SJSA1 (cell line): ENCODE results near the gene EPN1. TPM values are rescaled to one million over a fixed set of nuclear protein-coding genes. Genes with fewer than 3 reads are reported as not detected.
A peak's percentile ranks its signal among the peaks of the same experiment; 100 is the strongest.

Experiments
- DNase-seq, 2 experiments: peaks; one replicate each; pipeline ENCODE4 v3.0.0-alpha.2; 2015 to 2020; ENCODE audit warnings: low spot score in 2 of 2, low read depth in 1 of 2
- H3K27ac ChIP-seq: fragments of 250-450 bp; sonication (Bioruptor Pico); 2 replicates; pipeline ENCODE4 v1.5.1; 2020; ENCODE audit warnings: mild to moderate bottlenecking, moderate library complexity
- H3K27me3 ChIP-seq: fragments of 250-450 bp; sonication (Bioruptor Pico); replicated peaks from 2 replicates; pipeline ENCODE4 v1.5.1; 2020; ENCODE audit warnings: mild to moderate bottlenecking, moderate library complexity
- H3K36me3 ChIP-seq: fragments of 250-450 bp; sonication (Bioruptor Pico); 2 replicates; pipeline ENCODE4 v1.5.1; 2020; ENCODE audit warnings: mild to moderate bottlenecking
- H3K4me1 ChIP-seq: fragments of 250-450 bp; sonication (Bioruptor Pico); replicated peaks from 2 replicates; pipeline ENCODE4 v1.6.1; 2021; ENCODE audit warnings: mild to moderate bottlenecking
- H3K4me3 ChIP-seq: fragments of 250-450 bp; sonication (Bioruptor Pico); 2 replicates; pipeline ENCODE4 v1.5.1; 2020; ENCODE audit warnings: mild to moderate bottlenecking
- H3K9me3 ChIP-seq: fragments of 250-450 bp; sonication (Bioruptor Pico); replicated peaks from 2 replicates; pipeline ENCODE4 v1.5.1; 2020; ENCODE audit warnings: mild to moderate bottlenecking
- total RNA-seq: library from RNA; depleted of rRNA; stranded (reverse); fragments of >200 nt; shearing (Covaris generic); gene quantifications from 2 replicates; pipeline ENCODE4 v1.2.3, GENCODE V29; 2014

Gene EPN1
- total RNA-seq, 1 experiment from 2014 or later, result 67.7 TPM

- Histone ChIP-seq H3K4me3 (peak overlapping the region; percentile 63), H3K27me3 (no peaks in the 10 kb centered on the region), H3K36me3 (peaks cover 52% of the 10 kb centered on the region), H3K4me1 (peaks cover 39% of the 10 kb centered on the region), H3K9me3 (no peaks in the 10 kb centered on the region), H3K27ac (no peak overlapping the region)
- no peak for DNase-seq
Measured at GRCh38 chr19:55642153-55643002, 32.6 kb upstream of the EPN1 start.

- H3K36me3 ChIP-seq, result peaks cover 46% of the 10 kb centered on the region
- DNase-seq, result peak; percentile 74 to 76
- peak within 1 kb of the TSS; percentile 63 for H3K4me3 ChIP-seq
- H3K27me3 ChIP-seq, result no peaks in the 10 kb centered on the region
- peaks cover 46% of the 10 kb centered on the region for H3K4me1 ChIP-seq
- no peaks in the 10 kb centered on the region for H3K9me3 ChIP-seq
- H3K27ac ChIP-seq, result no peak within 1 kb of the TSS
Measured at GRCh38 chr19:55643003-55643886, 31.8 kb upstream of the EPN1 start, which contains the start of gene ZNF581. Gene ZNF581, plus strand, starts transcription at chr19:55643649. Its CDS starts 923 bp downstream, at chr19:55644572.

GRCh38 chr19:55643887-55644176 lies 31.2 kb upstream of the EPN1 start:
- peak overlapping the region; percentile 63 for H3K4me3 ChIP-seq
- H3K36me3 ChIP-seq, result peaks cover 43% of the 10 kb centered on the region
- peaks cover 51% of the 10 kb centered on the region for H3K4me1 ChIP-seq
- no peak overlapping the region for H3K27ac ChIP-seq
- DNase-seq, result no peak
- no peaks in the 10 kb centered on the region for H3K27me3 ChIP-seq
- no peaks in the 10 kb centered on the region for H3K9me3 ChIP-seq

GRCh38 chr19:55644191-55644833 lies 30.7 kb upstream of the EPN1 start:
- H3K27ac ChIP-seq, result no peak overlapping the region
- H3K4me3 ChIP-seq, result peak overlapping the region; percentile 63
- H3K9me3 ChIP-seq, result no peaks in the 10 kb centered on the region
- no peaks in the 10 kb centered on the region for H3K27me3 ChIP-seq
- no peak for DNase-seq
- peaks cover 51% of the 10 kb centered on the region for H3K4me1 ChIP-seq
- peaks cover 40% of the 10 kb centered on the region for H3K36me3 ChIP-seq

- no peaks in the 10 kb centered on the region for H3K9me3 ChIP-seq
- DNase-seq, result no peak
- peak overlapping the region; percentile 63; the same call in 1 of the 2 replicates for H3K4me3 ChIP-seq
- H3K36me3 ChIP-seq, result peaks cover 37% of the 10 kb centered on the region
- peaks cover 44% of the 10 kb centered on the region for H3K4me1 ChIP-seq
- no peaks in the 10 kb centered on the region for H3K27me3 ChIP-seq
- no peak overlapping the region for H3K27ac ChIP-seq
Measured at GRCh38 chr19:55644842-55645511, 30.0 kb upstream of the EPN1 start.

GRCh38 chr19:55645512-55645881 lies 29.5 kb upstream of the EPN1 start:
- H3K27me3 ChIP-seq, result no peaks in the 10 kb centered on the region
- no peak overlapping the region for H3K4me3 ChIP-seq
- peaks cover 37% of the 10 kb centered on the region for H3K36me3 ChIP-seq
- no peaks in the 10 kb centered on the region for H3K9me3 ChIP-seq
- no peak for DNase-seq
- peaks cover 39% of the 10 kb centered on the region for H3K4me1 ChIP-seq
- H3K27ac ChIP-seq, result no peak overlapping the region

- Histone ChIP-seq H3K4me3 (no peak overlapping the region; the same call in 1 of the 2 replicates), H3K36me3 (peaks cover 37% of the 10 kb centered on the region), H3K9me3 (no peaks in the 10 kb centered on the region), H3K27me3 (no peaks in the 10 kb centered on the region), H3K4me1 (peaks cover 35% of the 10 kb centered on the region), H3K27ac (no peak overlapping the region)
- no peak for DNase-seq
Measured at GRCh38 chr19:55646889-55647731, 27.9 kb upstream of the EPN1 start.

- H3K9me3 ChIP-seq, result no peaks in the 10 kb centered on the region
- peaks cover 32% of the 10 kb centered on the region for H3K36me3 ChIP-seq
- peaks cover 27% of the 10 kb centered on the region for H3K4me1 ChIP-seq
- H3K27me3 ChIP-seq, result no peaks in the 10 kb centered on the region
- no peak within 1 kb of the TSS for H3K27ac ChIP-seq
- peak within 1 kb of the TSS; percentile 57 for H3K4me3 ChIP-seq
- peak; percentile 67 to 69 for DNase-seq
Measured at GRCh38 chr19:55647732-55648584, 27.1 kb upstream of the EPN1 start, which contains the start of gene CCDC106. Gene CCDC106, plus strand, starts transcription at chr19:55648212. Its CDS starts 835 bp downstream, at chr19:55649047.

GRCh38 chr19:55648585-55649267 lies 26.3 kb upstream of the EPN1 start:
- Histone ChIP-seq H3K9me3 (no peaks in the 10 kb centered on the region), H3K27ac (no peak overlapping the region), H3K4me3 (peak overlapping the region; percentile 57), H3K27me3 (no peaks in the 10 kb centered on the region), H3K36me3 (peaks cover 27% of the 10 kb centered on the region), H3K4me1 (peaks cover 26% of the 10 kb centered on the region)
- DNase-seq, result peak in 1 of 2 experiments; percentile 40

GRCh38 chr19:55649268-55650125 lies 25.5 kb upstream of the EPN1 start:
- peaks cover 22% of the 10 kb centered on the region for H3K4me1 ChIP-seq
- no peak overlapping the region for H3K4me3 ChIP-seq
- no peak overlapping the region for H3K27ac ChIP-seq
- no peak for DNase-seq
- peaks cover 27% of the 10 kb centered on the region for H3K36me3 ChIP-seq
- H3K27me3 ChIP-seq, result no peaks in the 10 kb centered on the region
- H3K9me3 ChIP-seq, result no peaks in the 10 kb centered on the region

- H3K4me1 ChIP-seq, result peaks cover 16% of the 10 kb centered on the region
- no peak overlapping the region for H3K4me3 ChIP-seq
- no peaks in the 10 kb centered on the region for H3K9me3 ChIP-seq
- no peak overlapping the region for H3K27ac ChIP-seq
- no peak for DNase-seq
- no peaks in the 10 kb centered on the region for H3K27me3 ChIP-seq
- H3K36me3 ChIP-seq, result peaks cover 23% of the 10 kb centered on the region
Measured at GRCh38 chr19:55650126-55650557, 24.9 kb upstream of the EPN1 start.
